ENCODE data around the gene OR2L8. TPM values are rescaled to one million over a fixed set of nuclear protein-coding genes. Genes with fewer than 3 reads are reported as not detected.
A peak's percentile ranks its signal among the peaks of the same experiment; 100 is the strongest.

Gene OR2L8
- not detected for total RNA-seq
- long read RNA-seq = 0 reads

GRCh38 chr1:247948558-247948957, at the start of gene OR2L8:
TSS of gene OR2L8 (plus strand) at chr1:247948858. CDS start at chr1:247948858, 0 bp downstream.
- Histone ChIP-seq H3K4me3 (no peak within 1 kb of the TSS), H3K27ac (replicated peaks) (no peak within 1 kb of the TSS), H3K9me3 (replicated peaks) (peaks cover 31% of the 10 kb centered on the region), H3K4me1 (no peaks in the 10 kb centered on the region), H3K36me3 (no peaks in the 10 kb centered on the region), H3K27me3 (ENCODE audit: low read depth) (no peaks in the 10 kb centered on the region)
- intact Hi-C loops (cut with micrococcal nuclease) = no loop called here
- TF ChIP-seq, protein P1, sequence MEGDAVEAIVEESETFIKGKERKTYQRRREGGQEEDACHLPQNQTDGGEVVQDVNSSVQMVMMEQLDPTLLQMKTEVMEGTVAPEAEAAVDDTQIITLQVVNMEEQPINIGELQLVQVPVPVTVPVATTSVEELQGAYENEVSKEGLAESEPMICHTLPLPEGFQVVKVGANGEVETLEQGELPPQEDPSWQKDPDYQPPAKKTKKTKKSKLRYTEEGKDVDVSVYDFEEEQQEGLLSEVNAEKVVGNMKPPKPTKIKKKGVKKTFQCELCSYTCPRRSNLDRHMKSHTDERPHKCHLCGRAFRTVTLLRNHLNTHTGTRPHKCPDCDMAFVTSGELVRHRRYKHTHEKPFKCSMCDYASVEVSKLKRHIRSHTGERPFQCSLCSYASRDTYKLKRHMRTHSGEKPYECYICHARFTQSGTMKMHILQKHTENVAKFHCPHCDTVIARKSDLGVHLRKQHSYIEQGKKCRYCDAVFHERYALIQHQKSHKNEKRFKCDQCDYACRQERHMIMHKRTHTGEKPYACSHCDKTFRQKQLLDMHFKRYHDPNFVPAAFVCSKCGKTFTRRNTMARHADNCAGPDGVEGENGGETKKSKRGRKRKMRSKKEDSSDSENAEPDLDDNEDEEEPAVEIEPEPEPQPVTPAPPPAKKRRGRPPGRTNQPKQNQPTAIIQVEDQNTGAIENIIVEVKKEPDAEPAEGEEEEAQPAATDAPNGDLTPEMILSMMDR (IDR thresholded peaks at IDR 0.05; ENCODE audit: borderline replicate concordance) = no peak
- no peak for DNase-seq

DNA sequence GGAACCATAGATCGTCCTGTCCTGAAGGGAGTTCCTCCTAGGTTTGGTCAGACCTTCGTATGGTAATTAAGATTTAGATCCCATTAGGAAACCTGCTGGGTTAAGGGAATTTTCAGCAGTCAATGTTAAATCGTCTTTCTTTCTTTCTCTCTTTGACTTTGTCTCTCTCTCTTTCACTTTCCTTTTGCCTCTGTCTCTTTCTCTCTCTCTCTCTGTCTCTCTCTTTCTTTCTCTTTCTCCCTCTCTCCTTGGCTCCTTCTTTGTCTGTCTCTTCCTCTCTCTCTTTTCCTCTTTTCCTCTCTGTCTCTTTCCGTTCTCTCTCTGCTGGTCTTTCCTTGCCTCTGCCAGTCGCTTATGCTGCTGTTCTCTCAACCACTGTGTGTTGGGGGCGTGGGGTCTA, 44.5 kb upstream of the OR2L8 start:
- Histone ChIP-seq H3K27me3 (ENCODE audit: low read depth) (no peaks in the 10 kb centered on the region), H3K4me1 (no peaks in the 10 kb centered on the region), H3K27ac (replicated peaks) (no peak overlapping the region), H3K4me3 (no peak overlapping the region), H3K36me3 (no peaks in the 10 kb centered on the region), H3K9me3 (replicated peaks) (peaks cover 12% of the 10 kb centered on the region)
- intact Hi-C loops (cut with micrococcal nuclease) = no loop called here
- TF ChIP-seq, protein P1 (IDR thresholded peaks at IDR 0.05; ENCODE audit: borderline replicate concordance) = no peak
- no peak for DNase-seq

- Histone ChIP-seq H3K4me3 (no peak overlapping the region), H3K36me3 (no peaks in the 10 kb centered on the region), H3K27ac (replicated peaks) (no peak overlapping the region), H3K4me1 (no peaks in the 10 kb centered on the region), H3K9me3 (replicated peaks) (peaks cover 10% of the 10 kb centered on the region), H3K27me3 (ENCODE audit: low read depth) (no peaks in the 10 kb centered on the region)
- DNase-seq = no peak
- intact Hi-C loops (cut with micrococcal nuclease) = no loop called here
- TF ChIP-seq, protein P1 (IDR thresholded peaks at IDR 0.05; ENCODE audit: borderline replicate concordance) = no peak
These were observed 43.5 kb upstream of the OR2L8 start for GRCh38 chr1:247905181-247905580.

DNA sequence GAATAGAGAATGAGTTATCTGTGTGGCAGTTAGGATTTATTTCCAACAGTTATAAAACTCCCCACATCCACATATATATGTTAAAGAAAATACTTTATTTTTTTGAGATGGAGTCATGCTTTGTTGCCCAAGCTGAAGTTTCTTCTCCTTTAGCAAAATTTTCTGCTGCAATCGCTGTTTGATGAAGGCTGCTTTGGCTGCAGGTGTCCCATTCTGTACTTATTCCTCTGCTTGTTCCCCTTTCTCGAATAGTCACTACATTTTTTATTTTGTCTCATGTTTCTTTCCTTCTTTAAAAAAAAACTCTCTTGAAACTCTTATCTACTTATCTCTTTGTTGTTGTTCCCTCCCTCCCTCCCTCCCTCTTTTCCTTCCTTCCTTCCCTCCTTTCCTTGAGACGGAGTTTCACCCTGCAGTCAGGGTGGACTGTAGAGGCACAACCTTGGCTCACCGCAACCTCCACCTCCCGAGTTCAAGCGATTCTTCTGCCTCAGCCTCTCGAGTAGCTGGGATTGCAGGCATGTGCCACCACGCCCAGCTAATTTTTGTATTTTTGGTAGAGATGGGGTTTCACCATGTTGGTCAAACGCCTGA, 42.7 kb upstream of the OR2L8 start:
- TF ChIP-seq, protein P1 (IDR thresholded peaks at IDR 0.05; ENCODE audit: borderline replicate concordance) = no peak
- intact Hi-C loops (cut with micrococcal nuclease) = no loop called here
- H3K4me3 ChIP-seq = peak overlapping the region; percentile 43
- no peak overlapping the region for H3K27ac ChIP-seq (replicated peaks)
- no peaks in the 10 kb centered on the region for H3K4me1 ChIP-seq
- no peaks in the 10 kb centered on the region for H3K36me3 ChIP-seq
- no peak for DNase-seq
- no peaks in the 10 kb centered on the region for H3K27me3 ChIP-seq (ENCODE audit: low read depth)
- peaks cover 10% of the 10 kb centered on the region for H3K9me3 ChIP-seq (replicated peaks)

GRCh38 chr1:247906504-247907047, 42.1 kb upstream of the OR2L8 start:
- Histone ChIP-seq H3K4me1 (no peaks in the 10 kb centered on the region), H3K4me3 (peak overlapping the region; percentile 43), H3K27me3 (ENCODE audit: low read depth) (no peaks in the 10 kb centered on the region), H3K27ac (replicated peaks) (no peak overlapping the region), H3K9me3 (replicated peaks) (peaks cover 10% of the 10 kb centered on the region), H3K36me3 (no peaks in the 10 kb centered on the region)
- intact Hi-C loops (cut with micrococcal nuclease) = no loop called here
- TF ChIP-seq, protein P1 (IDR thresholded peaks at IDR 0.05; ENCODE audit: borderline replicate concordance) = no peak
- DNase-seq = no peak
